ENCODE measurements around the gene PPARGC1A. TPM values are rescaled to one million over a fixed set of nuclear protein-coding genes. Genes with fewer than 3 reads are reported as not detected.

PPARGC1A gene
- 0.18 and 0.19 TPM in 2 replicates for total RNA-seq (2014; rRNA removed; shearing (Covaris generic))

- peak within 1 kb of the TSS; percentile 29 for H3K4me3 ChIP-seq
- peaks cover 12% of the 10 kb centered on the region for H3K4me1 ChIP-seq (replicated peaks)
- H3K36me3 ChIP-seq: no peaks in the 10 kb centered on the region
- no peaks in the 10 kb centered on the region for H3K9me3 ChIP-seq (replicated peaks)
- DNase-seq (ENCODE audit: low read depth in 1 of 2, low spot score in 2 of 2): peak in 1 of 2 experiments; percentile 12
- no peaks in the 10 kb centered on the region for H3K27me3 ChIP-seq (replicated peaks)
- no peak within 1 kb of the TSS for H3K27ac ChIP-seq
Observed at GRCh38 chr4:23889814-23890341, at the start of gene PPARGC1A. Gene PPARGC1A (minus strand): TSS chr4:23890047. CDS start chr4:23889957, 90 bp downstream.

GRCh38 chr4:23938796-23939195 lies 48.9 kb upstream of the PPARGC1A start:
- H3K27me3 ChIP-seq (replicated peaks): no peaks in the 10 kb centered on the region
- H3K9me3 ChIP-seq (replicated peaks): no peaks in the 10 kb centered on the region
- H3K36me3 ChIP-seq: no peaks in the 10 kb centered on the region
- H3K27ac ChIP-seq: no peak overlapping the region
- no peak for DNase-seq (ENCODE audit: low read depth in 1 of 2, low spot score in 2 of 2)
- H3K4me1 ChIP-seq (replicated peaks): no peaks in the 10 kb centered on the region; the same call in 1 of the 2 replicates
- H3K4me3 ChIP-seq: no peak overlapping the region

GRCh38 chr4:23937173-23937572 lies 47.3 kb upstream of the PPARGC1A start:
- no peak for DNase-seq (ENCODE audit: low read depth in 1 of 2, low spot score in 2 of 2)
- Histone ChIP-seq H3K27ac (no peak overlapping the region), H3K36me3 (no peaks in the 10 kb centered on the region), H3K4me3 (no peak overlapping the region), H3K9me3 (replicated peaks) (no peaks in the 10 kb centered on the region), H3K27me3 (replicated peaks) (no peaks in the 10 kb centered on the region), H3K4me1 (replicated peaks) (no peaks in the 10 kb centered on the region; the same call in 1 of the 2 replicates)

- Histone ChIP-seq H3K27ac (no peak overlapping the region), H3K27me3 (replicated peaks) (no peaks in the 10 kb centered on the region), H3K4me1 (replicated peaks) (no peaks in the 10 kb centered on the region; the same call in 1 of the 2 replicates), H3K9me3 (replicated peaks) (no peaks in the 10 kb centered on the region), H3K36me3 (no peaks in the 10 kb centered on the region), H3K4me3 (no peak overlapping the region)
- DNase-seq (ENCODE audit: low read depth in 1 of 2, low spot score in 2 of 2): no peak
Observed at GRCh38 chr4:23934915-23935314, 45.1 kb upstream of the PPARGC1A start.

GRCh38 chr4:23934223-23934622 lies 44.4 kb upstream of the PPARGC1A start:
- H3K4me1 ChIP-seq (replicated peaks): no peaks in the 10 kb centered on the region; the same call in 1 of the 2 replicates
- H3K4me3 ChIP-seq: no peak overlapping the region
- no peaks in the 10 kb centered on the region for H3K36me3 ChIP-seq
- H3K9me3 ChIP-seq (replicated peaks): no peaks in the 10 kb centered on the region
- H3K27ac ChIP-seq: no peak overlapping the region
- no peaks in the 10 kb centered on the region for H3K27me3 ChIP-seq (replicated peaks)
- no peak for DNase-seq (ENCODE audit: low read depth in 1 of 2, low spot score in 2 of 2)

- H3K27ac ChIP-seq: no peak overlapping the region
- no peaks in the 10 kb centered on the region for H3K36me3 ChIP-seq
- no peak overlapping the region for H3K4me3 ChIP-seq
- peak in 1 of 2 experiments; percentile 35 for DNase-seq (ENCODE audit: low read depth in 1 of 2, low spot score in 2 of 2)
- no peaks in the 10 kb centered on the region for H3K9me3 ChIP-seq (replicated peaks)
- H3K4me1 ChIP-seq (replicated peaks): no peaks in the 10 kb centered on the region; the same call in 1 of the 2 replicates
- H3K27me3 ChIP-seq (replicated peaks): no peaks in the 10 kb centered on the region
Observed at GRCh38 chr4:23932901-23933308, 43.1 kb upstream of the PPARGC1A start.

- Histone ChIP-seq H3K36me3 (no peaks in the 10 kb centered on the region), H3K9me3 (replicated peaks) (no peaks in the 10 kb centered on the region), H3K4me3 (no peak overlapping the region), H3K4me1 (replicated peaks) (no peaks in the 10 kb centered on the region; the same call in 1 of the 2 replicates), H3K27ac (no peak overlapping the region), H3K27me3 (replicated peaks) (no peaks in the 10 kb centered on the region)
- DNase-seq (ENCODE audit: low read depth in 1 of 2, low spot score in 2 of 2): no peak
Observed at GRCh38 chr4:23932186-23932585, 42.3 kb upstream of the PPARGC1A start.

GRCh38 chr4:23931489-23931830 lies 41.6 kb upstream of the PPARGC1A start:
- H3K27ac ChIP-seq: no peak overlapping the region
- H3K9me3 ChIP-seq (replicated peaks): no peaks in the 10 kb centered on the region
- no peaks in the 10 kb centered on the region; the same call in 1 of the 2 replicates for H3K4me1 ChIP-seq (replicated peaks)
- H3K36me3 ChIP-seq: no peaks in the 10 kb centered on the region
- DNase-seq (ENCODE audit: low read depth in 1 of 2, low spot score in 2 of 2): no peak
- no peak overlapping the region for H3K4me3 ChIP-seq
- H3K27me3 ChIP-seq (replicated peaks): no peaks in the 10 kb centered on the region

GRCh38 chr4:23930750-23931488 lies 41.1 kb upstream of the PPARGC1A start:
- Histone ChIP-seq H3K27me3 (replicated peaks) (no peaks in the 10 kb centered on the region), H3K27ac (no peak overlapping the region), H3K4me1 (replicated peaks) (no peaks in the 10 kb centered on the region; the same call in 1 of the 2 replicates), H3K4me3 (no peak overlapping the region), H3K36me3 (no peaks in the 10 kb centered on the region), H3K9me3 (replicated peaks) (no peaks in the 10 kb centered on the region)
- DNase-seq (ENCODE audit: low read depth in 1 of 2, low spot score in 2 of 2): no peak

GRCh38 chr4:23929248-23929647 lies 39.4 kb upstream of the PPARGC1A start:
- Histone ChIP-seq H3K27me3 (replicated peaks) (no peaks in the 10 kb centered on the region), H3K36me3 (no peaks in the 10 kb centered on the region)

GRCh38 chr4:23924556-23924955 lies 34.7 kb upstream of the PPARGC1A start:
- H3K4me3 ChIP-seq: no peak overlapping the region
- DNase-seq (ENCODE audit: low read depth in 1 of 2, low spot score in 2 of 2): no peak
- H3K4me1 ChIP-seq (replicated peaks): peaks cover 30% of the 10 kb centered on the region
- no peaks in the 10 kb centered on the region for H3K9me3 ChIP-seq (replicated peaks)
- no peak overlapping the region for H3K27ac ChIP-seq
- H3K36me3 ChIP-seq: no peaks in the 10 kb centered on the region
- H3K27me3 ChIP-seq (replicated peaks): no peaks in the 10 kb centered on the region

More at GRCh38 chr4:23929248-23929647, 39.4 kb upstream of the PPARGC1A start:
- Histone ChIP-seq H3K4me1 (replicated peaks) (peaks cover under 1% of the 10 kb centered on the region), H3K27ac (no peak overlapping the region), H3K9me3 (replicated peaks) (no peaks in the 10 kb centered on the region), H3K4me3 (no peak overlapping the region)
- no peak for DNase-seq (ENCODE audit: low read depth in 1 of 2, low spot score in 2 of 2)

GRCh38 chr4:23923840-23924239 lies 34.0 kb upstream of the PPARGC1A start:
- Histone ChIP-seq H3K9me3 (replicated peaks) (no peaks in the 10 kb centered on the region), H3K4me3 (no peak overlapping the region), H3K4me1 (replicated peaks) (peaks cover 30% of the 10 kb centered on the region), H3K27me3 (replicated peaks) (no peaks in the 10 kb centered on the region), H3K36me3 (no peaks in the 10 kb centered on the region), H3K27ac (peak overlapping the region; percentile 58)
- no peak for DNase-seq (ENCODE audit: low read depth in 1 of 2, low spot score in 2 of 2)

- peak in 1 of 2 experiments; percentile 54 for DNase-seq (ENCODE audit: low read depth in 1 of 2, low spot score in 2 of 2)
- no peaks in the 10 kb centered on the region for H3K27me3 ChIP-seq (replicated peaks)
- H3K27ac ChIP-seq: peak overlapping the region; percentile 81
- no peak overlapping the region for H3K4me3 ChIP-seq
- no peaks in the 10 kb centered on the region for H3K36me3 ChIP-seq
- H3K4me1 ChIP-seq (replicated peaks): peaks cover 30% of the 10 kb centered on the region
- H3K9me3 ChIP-seq (replicated peaks): no peaks in the 10 kb centered on the region
Observed at GRCh38 chr4:23923141-23923540, 33.3 kb upstream of the PPARGC1A start.

- Histone ChIP-seq H3K27me3 (replicated peaks) (no peaks in the 10 kb centered on the region), H3K4me3 (no peak overlapping the region), H3K36me3 (no peaks in the 10 kb centered on the region), H3K9me3 (replicated peaks) (no peaks in the 10 kb centered on the region), H3K27ac (peak overlapping the region; percentile 81), H3K4me1 (replicated peaks) (peaks cover 30% of the 10 kb centered on the region)
- peak; percentile 49 to 67 for DNase-seq (ENCODE audit: low read depth in 1 of 2, low spot score in 2 of 2)
Observed at GRCh38 chr4:23922541-23923111, 32.8 kb upstream of the PPARGC1A start.
